Activated CD8-positive, alpha-beta T cell treated with anti-CD3 and anti-CD28 coated beads for 36 hours (primary cell): ENCODE measurements around the gene ATG10. TPM values are rescaled to one million over a fixed set of nuclear protein-coding genes. Genes with fewer than 3 reads are reported as not detected.

ENCODE experiments used
- ATAC-seq: fragments of 200-7000 bp; cut with Tn5 transposase; one replicate; pipeline ENCODE4 v1.10.0; 2021; ENCODE audit warnings: mild to moderate bottlenecking, moderate library complexity
- CTCF ChIA-PET: fragments of 350-600 bp; sonication (Branson Sonifier 250); formaldehyde crosslinking; loops from one replicate; lab custom pipeline; 2021; ENCODE audit warnings: antibody characterized with exemption; lab: Charles Lee
- POLR2A ChIA-PET: fragments of 350-600 bp; sonication (Branson Sonifier 250); formaldehyde crosslinking; loops from one replicate; lab custom pipeline; 2021; ENCODE audit warnings: antibody characterized with exemption; lab: Charles Lee
- DNase-seq: peaks from one replicate; pipeline ENCODE4 v3.0.0-alpha.2; 2020
- H3K27ac Mint-ChIP-seq: one replicate; pipeline ENCODE4 v1.8.0; 2021; ENCODE audit warnings: mild to moderate bottlenecking, mixed read lengths
- H3K27me3 Mint-ChIP-seq: one replicate; pipeline ENCODE4 v1.8.0; 2021; ENCODE audit warnings: mixed read lengths
- H3K36me3 Mint-ChIP-seq: one replicate; pipeline ENCODE4 v1.8.0; 2021; ENCODE audit warnings: low read depth, mixed read lengths
- H3K4me1 Mint-ChIP-seq: one replicate; pipeline ENCODE4 v1.8.0; 2021; ENCODE audit warnings: low read depth, mixed read lengths
- H3K4me3 Mint-ChIP-seq: one replicate; pipeline ENCODE4 v1.8.0; 2021; ENCODE audit warnings: mild to moderate bottlenecking, moderate library complexity, mixed read lengths
- H3K9me3 Mint-ChIP-seq: one replicate; pipeline ENCODE4 v1.8.0; 2021; ENCODE audit warnings: mixed read lengths
- CTCF ChIP-seq: fragments of 200-600 bp; IDR thresholded peaks from one replicate; pipeline ENCODE4 v1.8.0; 2022; ENCODE audit warnings: antibody characterized with exemption, mild to moderate bottlenecking
- intact Hi-C: fragments of 100-400 bp; cut with micrococcal nuclease; formaldehyde crosslinking; loops from one replicate; pipeline ENCODE4 v1.10.0; 2022
- total RNA-seq, 2 experiments: library from RNA; stranded (reverse); gene quantifications; one replicate each; pipeline ENCODE4 v1.2.3, GENCODE V29; 2021

The ATG10 gene
- total RNA-seq, 2 experiments from 2014 or later = 7.5 to 12.0 TPM

- no peaks in the 10 kb centered on the region for H3K27me3 Mint-ChIP-seq
- no peak overlapping the region for H3K4me3 Mint-ChIP-seq
- H3K36me3 Mint-ChIP-seq = no peaks in the 10 kb centered on the region
- no peak overlapping the region for H3K27ac Mint-ChIP-seq
- H3K4me1 Mint-ChIP-seq = peaks cover 3% of the 10 kb centered on the region
- intact Hi-C loops = no loop called here
- CTCF ChIA-PET = no interaction called here
- ATAC-seq (no peak), DNase-seq (no peak)
- POLR2A ChIA-PET = no interaction called here
- no peaks in the 10 kb centered on the region for H3K9me3 Mint-ChIP-seq
- no peak for TF ChIP-seq CTCF
Measured at GRCh38 chr5:82158755-82159413, 187.1 kb downstream of the ATG10 start.

- Mint-ChIP-seq H3K27ac (no peak overlapping the region), H3K9me3 (no peaks in the 10 kb centered on the region), H3K4me3 (no peak overlapping the region), H3K4me1 (peaks cover 8% of the 10 kb centered on the region), H3K27me3 (no peaks in the 10 kb centered on the region), H3K36me3 (no peaks in the 10 kb centered on the region)
- intact Hi-C loops = loop anchor here (10.0 kb wide), 2 partner anchors 646 to 736 kb away; no protein-coding TSS in a partner anchor
- TF ChIP-seq CTCF = no peak
- CTCF ChIA-PET = interaction anchor here (0.9 kb wide), 1 partner anchor 733 kb away, joined by 3 read pairs; no protein-coding TSS in a partner anchor
- POLR2A ChIA-PET = no interaction called here
- ATAC-seq = no peak
- no peak for DNase-seq
Measured at GRCh38 chr5:82160948-82161347, 189.1 kb downstream of the ATG10 start.

GRCh38 chr5:82162573-82162972 lies 190.8 kb downstream of the ATG10 start:
- Mint-ChIP-seq H3K9me3 (no peaks in the 10 kb centered on the region), H3K36me3 (no peaks in the 10 kb centered on the region), H3K27ac (no peak overlapping the region), H3K4me3 (no peak overlapping the region), H3K4me1 (peaks cover 8% of the 10 kb centered on the region), H3K27me3 (no peaks in the 10 kb centered on the region)
- POLR2A ChIA-PET = no interaction called here
- no peak for TF ChIP-seq CTCF
- CTCF ChIA-PET = no interaction called here
- intact Hi-C loops = loop anchor here (10.0 kb wide), 2 partner anchors 648 to 738 kb away; no protein-coding TSS in a partner anchor
- DNase-seq = no peak
- ATAC-seq = no peak

GRCh38 chr5:82163452-82164175 lies 191.8 kb downstream of the ATG10 start:
- Mint-ChIP-seq H3K27ac (no peak overlapping the region), H3K4me1 (peaks cover 8% of the 10 kb centered on the region), H3K36me3 (peaks cover 2% of the 10 kb centered on the region), H3K27me3 (no peaks in the 10 kb centered on the region), H3K9me3 (no peaks in the 10 kb centered on the region), H3K4me3 (no peak overlapping the region)
- ChIA-PET CTCF (interaction anchor here (0.6 to 1.5 kb wide), 4 partner anchors 18 to 797 kb away, joined by 3 to 4 read pairs (median 4); no protein-coding TSS in a partner anchor), POLR2A (interaction anchor here (1.8 kb wide), 1 partner anchor 114 kb away, joined by 4 read pairs; the partner anchor contains the start of gene RPS23)
- DNase-seq = no peak
- ATAC-seq = no peak
- intact Hi-C loops = loop anchor here (10.0 kb wide), 2 partner anchors 649 to 739 kb away; no protein-coding TSS in a partner anchor
- no peak for TF ChIP-seq CTCF
